Right atrium auricular region (tissue), 2 donors: ENCODE measurements around the gene ANKS1B. TPM values are rescaled to one million over a fixed set of nuclear protein-coding genes. Genes with fewer than 3 reads are reported as not detected.

Experiments
- DNase-seq: peaks from one replicate; pipeline ENCODE4 v3.0.0-alpha.2; 2019; ENCODE audit warnings: low spot score
- H3K27ac ChIP-seq, 2 donors: fragments of 200-600 bp; sonication (generic); 1 replicate in 1 of 2; 2 replicates in 1 of 2; pipeline ENCODE4 v1.5.1; 2016 to 2019
- H3K27me3 ChIP-seq, 2 donors: fragments of 200-600 bp; sonication (generic); one replicate each; pipeline versions ENCODE4 v1.5.1 to v1.6.0; 2017 to 2019
- H3K36me3 ChIP-seq: fragments of 200-600 bp; sonication (generic); one replicate; pipeline ENCODE4 v1.5.1; 2016
- H3K4me1 ChIP-seq, 2 donors: fragments of 200-600 bp; sonication (generic); one replicate each; pipeline versions ENCODE4 v1.5.1 to v1.6.0; 2017 to 2019
- H3K4me3 ChIP-seq, 2 donors: fragments of 200-600 bp; sonication (generic); 1 replicate in 1 of 2; 2 replicates in 1 of 2; pipeline ENCODE4 v1.5.1; 2017 to 2019; ENCODE audit warnings: mild to moderate bottlenecking in 1 of 2, moderate library complexity in 1 of 2
- H3K9me3 ChIP-seq, 2 donors: fragments of 200-600 bp; sonication (generic); one replicate each; pipeline ENCODE4 v1.5.1; 2019
- CTCF ChIP-seq, 2 donors: fragments of 200-600 bp; sonication (generic); IDR thresholded peaks; one replicate each; pipeline ENCODE4 v1.5.1; 2019; ENCODE audit warnings: antibody characterized with exemption in 2 of 2
- total RNA-seq, 2 donors: library from RNA; depleted of rRNA; stranded (reverse); fragments of >200 nt; gene quantifications; one replicate each; pipeline ENCODE4 v1.1.0, GENCODE V29; 2016

Gene ANKS1B
- total RNA-seq, 2 donors from 2014 or later, result 2.4 to 3.1 TPM

- TF ChIP-seq CTCF (IDR thresholded peaks at IDR 0.05), result no peak
- no peak for DNase-seq
- Histone ChIP-seq H3K36me3 (no peaks in the 10 kb centered on the region), H3K27ac (no peak overlapping the region), H3K9me3 (peaks cover 0 to 3% of the 10 kb centered on the region in 2 donors), H3K4me1 (no peaks in the 10 kb centered on the region), H3K27me3 (no peaks in the 10 kb centered on the region), H3K4me3 (no peak overlapping the region)
Observed at GRCh38 chr12:99521664-99522063, 463.1 kb downstream of the ANKS1B start.

DNA sequence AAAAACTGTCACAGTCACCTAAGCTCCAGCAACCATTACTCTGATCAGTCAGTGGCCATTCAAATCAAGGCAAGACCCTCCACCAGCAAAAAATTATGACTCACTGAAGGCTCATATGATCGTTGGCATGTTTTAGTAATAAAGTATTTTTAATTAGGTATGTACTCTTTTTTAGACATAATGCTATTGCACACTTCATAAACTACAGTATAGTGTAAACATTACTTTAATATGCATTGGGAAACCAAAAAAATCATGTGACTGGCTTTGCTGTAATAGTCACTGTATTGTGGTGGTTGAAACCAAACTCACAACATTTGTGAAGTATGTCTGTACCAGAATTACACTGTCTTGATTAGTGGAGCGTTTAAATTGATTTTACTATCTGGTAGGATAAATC lies 471.7 kb downstream of the ANKS1B start:
- H3K27ac ChIP-seq, result no peak overlapping the region
- H3K36me3 ChIP-seq, result no peaks in the 10 kb centered on the region
- DNase-seq, result no peak
- H3K27me3 ChIP-seq, result no peaks in the 10 kb centered on the region
- H3K9me3 ChIP-seq, result peaks cover 0 to 15% of the 10 kb centered on the region in 2 donors
- H3K4me1 ChIP-seq, result no peaks in the 10 kb centered on the region
- TF ChIP-seq CTCF (IDR thresholded peaks at IDR 0.05), result no peak
- no peak overlapping the region for H3K4me3 ChIP-seq

DNA sequence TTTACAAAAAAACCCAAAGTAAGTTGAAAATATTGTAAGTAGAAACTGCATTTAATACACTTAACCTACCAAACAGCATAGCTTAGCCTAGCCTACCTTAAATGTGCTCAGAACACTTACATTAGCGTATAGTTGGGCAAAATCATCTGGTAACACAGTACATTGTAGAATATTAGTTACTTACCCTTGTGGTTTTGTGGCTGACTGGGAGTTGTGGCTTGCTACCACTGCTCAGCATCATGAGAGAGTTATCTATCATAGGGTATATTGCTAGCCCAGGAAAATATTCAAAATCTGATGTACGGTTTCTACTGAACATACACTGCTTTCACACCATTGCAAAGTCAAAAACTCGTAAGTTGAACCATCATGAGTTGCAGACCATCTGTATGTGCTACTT lies 478.9 kb downstream of the ANKS1B start:
- Histone ChIP-seq H3K36me3 (no peaks in the 10 kb centered on the region), H3K4me3 (no peak overlapping the region), H3K27ac (no peak overlapping the region), H3K27me3 (no peaks in the 10 kb centered on the region), H3K4me1 (no peaks in the 10 kb centered on the region), H3K9me3 (no peaks in the 10 kb centered on the region)
- no peak for DNase-seq
- TF ChIP-seq CTCF (IDR thresholded peaks at IDR 0.05), result no peak

- H3K4me3 ChIP-seq, result no peak overlapping the region
- no peaks in the 10 kb centered on the region for H3K9me3 ChIP-seq
- H3K27ac ChIP-seq, result no peak overlapping the region
- DNase-seq, result no peak
- H3K36me3 ChIP-seq, result no peaks in the 10 kb centered on the region
- no peaks in the 10 kb centered on the region for H3K4me1 ChIP-seq
- no peaks in the 10 kb centered on the region for H3K27me3 ChIP-seq
- TF ChIP-seq CTCF (IDR thresholded peaks at IDR 0.05), result no peak
Observed at GRCh38 chr12:99498756-99499155, 486.0 kb downstream of the ANKS1B start.

GRCh38 chr12:99495799-99496198 lies 488.9 kb downstream of the ANKS1B start:
- no peak for DNase-seq
- Histone ChIP-seq H3K27ac (no peak overlapping the region), H3K27me3 (no peaks in the 10 kb centered on the region), H3K36me3 (no peaks in the 10 kb centered on the region), H3K9me3 (no peaks in the 10 kb centered on the region), H3K4me3 (no peak overlapping the region), H3K4me1 (no peaks in the 10 kb centered on the region)
- no peak for TF ChIP-seq CTCF (IDR thresholded peaks at IDR 0.05)

DNA sequence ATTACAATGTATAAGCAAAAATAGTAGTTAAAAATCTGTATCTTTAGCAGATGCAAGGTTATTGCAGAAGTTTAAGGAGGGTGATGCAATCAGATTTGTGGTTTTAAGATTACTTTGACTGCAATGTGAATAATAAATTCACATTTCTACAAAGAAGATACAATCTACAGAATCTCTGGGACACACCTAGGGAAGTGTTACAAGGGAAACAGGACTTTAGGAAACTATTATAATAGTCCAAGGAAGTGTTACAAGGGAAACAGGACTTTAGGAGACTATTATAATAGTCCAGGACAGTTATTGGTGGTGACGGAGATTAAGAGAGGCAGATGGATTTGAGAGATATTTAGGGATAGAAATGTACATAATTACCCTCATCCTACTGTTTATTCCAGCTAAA lies 491.5 kb downstream of the ANKS1B start:
- no peaks in the 10 kb centered on the region for H3K9me3 ChIP-seq
- H3K36me3 ChIP-seq, result no peaks in the 10 kb centered on the region
- no peak overlapping the region for H3K27ac ChIP-seq
- H3K4me3 ChIP-seq, result no peak overlapping the region
- no peaks in the 10 kb centered on the region for H3K27me3 ChIP-seq
- no peak for TF ChIP-seq CTCF (IDR thresholded peaks at IDR 0.05)
- no peak for DNase-seq
- H3K4me1 ChIP-seq, result no peaks in the 10 kb centered on the region
